GM12878 (cell line): ENCODE measurements around the gene DYRK1B.

Experiments
- CTCF ChIP-seq, 3 experiments: IDR thresholded peaks in 2 of 3; conservative IDR thresholded peaks in 1 of 3; 2 replicates each; pipeline ENCODE4 v1.5.1; 2011; ENCODE audit warnings: low read depth in 3 of 3, low read length in 3 of 3, mild to moderate bottlenecking in 3 of 3, control low read depth in 2 of 3, moderate library complexity in 2 of 3, inconsistent platforms in 1 of 3, mixed read lengths in 1 of 3; ENCODE audit not compliant: control insufficient read depth in 2 of 3, insufficient read depth in 1 of 3; ENCODE audit errors: extremely low read depth in 1 of 3
- EZH2 ChIP-seq: IDR thresholded peaks from 2 replicates; pipeline ENCODE4 v1.6.1; 2012; ENCODE audit warnings: low read depth, mild to moderate bottlenecking, control low read depth, inconsistent platforms, low read length, borderline replicate concordance; ENCODE audit not compliant: control insufficient read depth
- SIN3A ChIP-seq: IDR thresholded peaks from 2 replicates; pipeline ENCODE4 v1.6.1; 2012; ENCODE audit warnings: low read depth, low read length, improper control_type of control experiment

GRCh38 chr19:39809368-39809767, 24.6 kb downstream of the DYRK1B start:
- TF ChIP-seq EZH2, result no peak
- TF ChIP-seq CTCF (IDR thresholded peaks at IDR 0.05 in 2 of 3, conservative IDR thresholded peaks at IDR 0.05 in 1 of 3; ENCODE audit: control insufficient read depth in 2 of 3, extremely low read depth in 1 of 3, insufficient read depth in 1 of 3, low read depth in 3 of 3, low read length in 3 of 3), result no peak
- no peak for TF ChIP-seq SIN3A
